Glutamatergic neuron (in vitro differentiated cells): Measurements from ENCODE around the gene MSL1. TPM values are rescaled to one million over a fixed set of nuclear protein-coding genes. Genes with fewer than 3 reads are reported as not detected.

Experiments
- DNase-seq: peaks from one replicate; pipeline ENCODE4 v3.0.0; 2022
- H3K27ac Mint-ChIP-seq: one replicate; pipeline ENCODE4 v1.8.0; 2020; ENCODE audit warnings: mild to moderate bottlenecking, mixed read lengths, inconsistent platforms; ENCODE audit not compliant: unreplicated experiment
- H3K27me3 Mint-ChIP-seq: one replicate; pipeline ENCODE4 v1.8.0; 2020; ENCODE audit warnings: mild to moderate bottlenecking, moderate library complexity, mixed read lengths, inconsistent platforms; ENCODE audit not compliant: unreplicated experiment
- H3K36me3 Mint-ChIP-seq: one replicate; pipeline ENCODE4 v1.8.0; 2020; ENCODE audit warnings: mild to moderate bottlenecking, mixed read lengths, inconsistent platforms; ENCODE audit not compliant: unreplicated experiment
- H3K4me1 Mint-ChIP-seq: one replicate; pipeline ENCODE4 v1.8.0; 2020; ENCODE audit warnings: mild to moderate bottlenecking, low read depth, mixed read lengths, inconsistent platforms; ENCODE audit not compliant: unreplicated experiment
- H3K4me3 Mint-ChIP-seq: one replicate; pipeline ENCODE4 v1.8.0; 2020; ENCODE audit warnings: mild to moderate bottlenecking, mixed read lengths, inconsistent platforms; ENCODE audit not compliant: unreplicated experiment
- H3K9me3 Mint-ChIP-seq: one replicate; pipeline ENCODE4 v1.8.0; 2020; ENCODE audit warnings: mild to moderate bottlenecking, moderate library complexity, mixed read lengths, inconsistent platforms; ENCODE audit not compliant: unreplicated experiment
- CTCF ChIP-seq: fragments of 200-600 bp; sonication (generic); IDR thresholded peaks from one replicate; pipeline ENCODE4 v1.5.0; 2021; ENCODE audit not compliant: partially characterized antibody, unreplicated experiment
- total RNA-seq: library from RNA; stranded (reverse); fragmentation: NEBNext Ultra II Directional; extraction: Animal tissue kit (Norgen Biotek cat#: 25700); gene quantifications from one replicate; pipeline ENCODE4 v1.2.1, GENCODE V29; 2021; ENCODE audit not compliant: unreplicated experiment

The MSL1 gene
- total RNA-seq, 1 donor from 2014 or later: 110 TPM

- peaks cover 19% of the 10 kb centered on the region for H3K4me1 Mint-ChIP-seq
- H3K36me3 Mint-ChIP-seq: peaks cover 5% of the 10 kb centered on the region
- H3K9me3 Mint-ChIP-seq: peaks cover 3% of the 10 kb centered on the region
- DNase-seq: no peak
- H3K27ac Mint-ChIP-seq: no peak overlapping the region
- no peak overlapping the region for H3K4me3 Mint-ChIP-seq
- peaks cover 7% of the 10 kb centered on the region for H3K27me3 Mint-ChIP-seq
- TF ChIP-seq CTCF: no peak
Measured at GRCh38 chr17:40074175-40074512, 47.6 kb upstream of the MSL1 start.

- no peak for TF ChIP-seq CTCF
- Mint-ChIP-seq H3K27ac (no peak overlapping the region), H3K9me3 (peaks cover 1% of the 10 kb centered on the region), H3K4me3 (no peak overlapping the region), H3K4me1 (peaks cover 15% of the 10 kb centered on the region), H3K36me3 (peaks cover 5% of the 10 kb centered on the region), H3K27me3 (peaks cover 7% of the 10 kb centered on the region)
- DNase-seq: no peak
Measured at GRCh38 chr17:40074871-40075200, 46.9 kb upstream of the MSL1 start.

GRCh38 chr17:40075201-40075941, 46.4 kb upstream of the MSL1 start:
- H3K9me3 Mint-ChIP-seq: peaks cover 1% of the 10 kb centered on the region
- peak; percentile 82 for DNase-seq
- H3K27ac Mint-ChIP-seq: no peak overlapping the region
- H3K36me3 Mint-ChIP-seq: peaks cover 5% of the 10 kb centered on the region
- peak; percentile 91 for TF ChIP-seq CTCF
- peaks cover 7% of the 10 kb centered on the region for H3K27me3 Mint-ChIP-seq
- peaks cover 13% of the 10 kb centered on the region for H3K4me1 Mint-ChIP-seq
- no peak overlapping the region for H3K4me3 Mint-ChIP-seq

GRCh38 chr17:40075942-40076498, 45.8 kb upstream of the MSL1 start:
- Mint-ChIP-seq H3K4me1 (peaks cover 12% of the 10 kb centered on the region), H3K9me3 (peaks cover 1% of the 10 kb centered on the region), H3K4me3 (no peak overlapping the region), H3K27ac (no peak overlapping the region), H3K27me3 (peaks cover 7% of the 10 kb centered on the region), H3K36me3 (peaks cover 5% of the 10 kb centered on the region)
- no peak for TF ChIP-seq CTCF
- DNase-seq: no peak

GRCh38 chr17:40076591-40076990, 45.2 kb upstream of the MSL1 start:
- no peak for DNase-seq
- TF ChIP-seq CTCF: no peak
- H3K9me3 Mint-ChIP-seq: peaks cover 3% of the 10 kb centered on the region
- no peak overlapping the region for H3K4me3 Mint-ChIP-seq
- peaks cover 7% of the 10 kb centered on the region for H3K27me3 Mint-ChIP-seq
- peaks cover 5% of the 10 kb centered on the region for H3K36me3 Mint-ChIP-seq
- no peak overlapping the region for H3K27ac Mint-ChIP-seq
- peaks cover 12% of the 10 kb centered on the region for H3K4me1 Mint-ChIP-seq
